OCI-LY7 (cell line): ENCODE results near the gene PXN. TPM values are rescaled to one million over a fixed set of nuclear protein-coding genes. Genes with fewer than 3 reads are reported as not detected.
A peak's percentile ranks its signal among the peaks of the same experiment; 100 is the strongest.
"Not testable (repeated sequence)": the region's sequence is repeated elsewhere in the genome, so short reads cannot be mapped to it uniquely, and the experiment has no call there.

Experiments used
- BruUV-seq: library from RNA; stranded (reverse); fragments of 400-500 nt; replicated peaks from 2 replicates; lab custom pipeline; 2021; lab: Mats Ljungman, UMichigan
- CTCF ChIA-PET: fragments of 300-600 bp; sonication (Branson Sonifier 250); formaldehyde crosslinking; loops from one replicate; lab custom pipeline; 2022; ENCODE audit warnings: antibody characterized with exemption; ENCODE audit not compliant: unreplicated experiment; lab: Charles Lee
- POLR2A ChIA-PET: fragments of 300-600 bp; sonication (Branson Sonifier 250); formaldehyde crosslinking; loops from one replicate; lab custom pipeline; 2022; ENCODE audit warnings: antibody characterized with exemption; lab: Charles Lee
- DNase-seq: peaks from one replicate; pipeline ENCODE4 v3.0.0-alpha.2; 2015; ENCODE audit warnings: low spot score
- H2AFZ ChIP-seq: fragments of 200-600 bp; sonication (generic), shearing (Covaris generic); 2 replicates; pipeline ENCODE4 v1.6.1; 2014; ENCODE audit warnings: mild to moderate bottlenecking, antibody characterized with exemption, low read length, moderate library complexity
- H3K27ac ChIP-seq: fragments of 200-600 bp; sonication (generic); 2 replicates; pipeline ENCODE4 v1.5.1; 2014; ENCODE audit warnings: mixed run types, low read depth, mild to moderate bottlenecking, moderate library complexity, low read length, inconsistent platforms; ENCODE audit not compliant: poor library complexity, severe bottlenecking
- H3K36me3 ChIP-seq: fragments of 200-600 bp; sonication (generic); 2 replicates; pipeline ENCODE4 v1.6.1; 2014; ENCODE audit warnings: mild to moderate bottlenecking, antibody characterized with exemption, low read length, moderate library complexity, mixed read lengths; ENCODE audit not compliant: insufficient read depth
- H3K4me1 ChIP-seq: fragments of 200-600 bp; sonication (generic); 2 replicates; pipeline ENCODE4 v1.5.1; 2014; ENCODE audit warnings: mild to moderate bottlenecking, low read length; ENCODE audit not compliant: insufficient read depth, poor library complexity, severe bottlenecking
- H3K4me2 ChIP-seq: fragments of 200-600 bp; sonication (generic); 2 replicates; pipeline ENCODE4 v1.6.1; 2014; ENCODE audit warnings: mild to moderate bottlenecking, low read length
- H3K4me3 ChIP-seq: fragments of 200-600 bp; sonication (generic); 2 replicates; pipeline ENCODE4 v1.5.1; 2014; ENCODE audit warnings: mild to moderate bottlenecking, low read depth, low read length; ENCODE audit not compliant: poor library complexity, severe bottlenecking
- H3K79me2 ChIP-seq: fragments of 200-600 bp; sonication (generic); 2 replicates; pipeline ENCODE4 v1.6.1; 2016; ENCODE audit warnings: low read depth, mild to moderate bottlenecking, low read length, moderate library complexity, mixed read lengths; ENCODE audit not compliant: insufficient read depth
- H3K9me2 ChIP-seq: fragments of 200-600 bp; sonication (generic); 2 replicates; pipeline ENCODE4 v1.6.1; 2016; ENCODE audit warnings: mild to moderate bottlenecking, low read length, mixed read lengths; ENCODE audit not compliant: insufficient read depth
- H3K9me3 ChIP-seq: fragments of 200-600 bp; sonication (generic); 2 replicates; pipeline ENCODE4 v1.6.1; 2014; ENCODE audit warnings: mild to moderate bottlenecking, mixed run types, low read length, mixed read lengths
- H4K20me1 ChIP-seq: fragments of 200-600 bp; sonication (generic); 2 replicates; pipeline ENCODE4 v1.6.1; 2014; ENCODE audit warnings: mild to moderate bottlenecking, antibody characterized with exemption, low read length, moderate library complexity, mixed read lengths; ENCODE audit not compliant: insufficient read depth
- CTCF ChIP-seq: fragments of 200-600 bp; sonication (generic); conservative IDR thresholded peaks from 2 replicates; pipeline ENCODE4 v1.5.1; 2014; ENCODE audit warnings: mild to moderate bottlenecking, antibody characterized with exemption, low read length, moderate library complexity, mixed read lengths
- EZH2phosphoT487 ChIP-seq: fragments of 200-600 bp; sonication (generic); IDR thresholded peaks from 2 replicates; pipeline ENCODE4 v1.6.1; 2018; ENCODE audit warnings: low read depth, borderline replicate concordance, mild to moderate bottlenecking, mixed run types, antibody characterized with exemption, low read length, moderate library complexity, mixed read lengths
- intact Hi-C: fragments of 100-400 bp; cut with micrococcal nuclease; formaldehyde crosslinking; loops from one replicate; pipeline ENCODE4 v1.10.0; 2022; ENCODE audit not compliant: unreplicated experiment
- total RNA-seq, 2 experiments: library from RNA; depleted of rRNA in 1 of 2; stranded (reverse); fragments of >200 nt in 1 of 2; shearing (Covaris generic) in 1 of 2; gene quantifications; 2 replicates each; pipeline ENCODE4 v1.2.3, GENCODE V29; 2014 to 2022

Gene PXN
- total RNA-seq, 2 experiments from 2014 or later: 8.6 to 22.9 TPM

GRCh38 chr12:120237360-120238171, 28.0 kb downstream of the PXN start:
- H4K20me1 ChIP-seq: no peaks in the 10 kb centered on the region
- TF ChIP-seq CTCF (no peak), EZH2phosphoT487 (no peak)
- intact Hi-C loops: no loop called here
- no peak overlapping the region for H3K27ac ChIP-seq
- no peak overlapping the region for H3K4me3 ChIP-seq
- H3K36me3 ChIP-seq: no peaks in the 10 kb centered on the region
- POLR2A ChIA-PET: interaction anchor here (0.5 to 1.4 kb wide), 5 partner anchors 28 to 237 kb away, joined by 3 to 5 read pairs (median 3); partner anchors contain the start of genes PXN and RPLP0
- no peaks in the 10 kb centered on the region for H3K9me2 ChIP-seq
- no peaks in the 10 kb centered on the region for H3K79me2 ChIP-seq
- no TSS peak for BruUV-seq
- CTCF ChIA-PET: no interaction called here
- H3K4me1 ChIP-seq: peaks cover 6% of the 10 kb centered on the region
- no peak overlapping the region for H2AFZ ChIP-seq
- no peaks in the 10 kb centered on the region for H3K9me3 ChIP-seq
- DNase-seq: no peak
- H3K4me2 ChIP-seq: no peak overlapping the region

DNA sequence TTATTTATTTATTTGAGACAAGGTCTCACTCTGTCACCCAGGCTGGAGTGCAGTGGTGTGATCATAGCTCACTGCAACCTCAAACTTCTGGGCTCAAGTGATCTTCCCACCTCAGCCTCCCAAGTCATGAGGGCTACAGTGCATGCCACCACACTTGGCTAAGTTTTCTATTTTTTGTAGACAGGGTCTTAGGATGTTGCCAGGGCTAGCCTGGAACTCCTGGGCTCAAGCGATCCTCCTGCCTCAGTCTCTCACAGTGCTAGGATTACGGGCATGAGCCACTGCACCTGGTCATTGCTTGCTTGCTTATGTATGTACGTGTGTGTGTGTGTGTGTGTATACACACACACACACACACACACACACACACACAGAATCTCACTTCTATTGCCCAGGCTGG, 28.7 kb downstream of the PXN start:
- H3K36me3 ChIP-seq, H3K4me2 ChIP-seq, H2AFZ ChIP-seq, intact Hi-C loops, H3K27ac ChIP-seq, H3K79me2 ChIP-seq, H3K4me1 ChIP-seq, DNase-seq, CTCF ChIA-PET, H3K9me3 ChIP-seq, H3K9me2 ChIP-seq, H3K4me3 ChIP-seq, H4K20me1 ChIP-seq, BruUV-seq: not testable (repeated sequence)
- POLR2A ChIA-PET: interaction anchor here (0.5 to 1.8 kb wide), 5 partner anchors 24 to 236 kb away, joined by 3 to 5 read pairs (median 4); partner anchors contain the start of genes PXN and RPLP0

DNA sequence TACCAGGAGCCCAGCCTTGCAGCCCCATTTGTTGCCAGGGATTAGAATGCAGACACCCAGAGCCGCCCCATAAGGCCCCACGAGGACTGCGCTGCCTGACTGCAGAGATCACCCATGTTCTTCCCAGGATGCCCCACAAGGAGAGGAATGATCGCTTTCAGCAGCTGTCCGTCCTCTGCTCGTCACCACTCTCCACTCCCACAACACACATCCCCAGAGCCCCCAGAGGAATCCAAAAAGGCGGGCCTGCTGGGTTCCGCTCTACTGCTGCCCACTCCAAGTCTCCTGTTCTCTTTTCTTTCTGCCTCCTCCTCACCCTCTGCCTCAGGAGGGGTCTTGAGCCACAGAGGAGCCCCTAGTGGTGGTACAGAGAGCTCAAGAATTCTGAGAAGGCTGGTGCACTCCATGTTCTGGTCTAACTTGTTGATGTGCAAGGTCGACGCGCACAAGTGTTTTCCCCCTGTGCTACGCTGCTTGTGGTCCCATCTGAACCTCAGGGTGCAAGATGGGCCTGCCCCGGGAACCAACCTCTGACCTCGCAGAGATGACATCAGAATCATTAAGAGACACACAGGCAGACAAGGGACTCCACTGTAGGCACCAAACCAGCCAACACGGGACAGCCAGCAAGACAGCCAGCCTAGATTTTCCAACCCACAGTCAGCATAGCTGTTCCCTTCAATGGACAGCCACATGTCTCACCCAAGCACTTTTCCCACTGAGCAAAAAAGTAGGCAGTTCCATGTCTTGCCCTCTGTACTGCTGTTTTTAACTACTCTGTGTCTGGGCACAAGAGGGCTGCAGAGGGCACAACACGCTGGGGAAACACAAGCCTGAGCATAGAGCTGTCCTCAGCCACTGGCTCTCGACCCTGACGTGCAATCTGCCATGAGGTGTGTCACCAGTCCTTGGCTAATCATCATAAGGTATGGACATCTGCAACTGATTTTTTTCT, 29.9 kb downstream of the PXN start:
- H3K27ac ChIP-seq: no peak overlapping the region

More for the DNA sequence above, 29.9 kb downstream of the PXN start:
- ChIA-PET CTCF (no interaction called here), POLR2A (interaction anchor here (1.1 to 1.8 kb wide), 4 partner anchors 13 to 34 kb away, joined by 3 to 5 read pairs (median 4); partner anchors contain the start of genes PXN and RPLP0)
- no peak overlapping the region for H2AFZ ChIP-seq
- DNase-seq: peak; percentile 31
- peaks cover 19% of the 10 kb centered on the region for H3K4me1 ChIP-seq
- H3K4me3 ChIP-seq: no peak overlapping the region
- no peaks in the 10 kb centered on the region for H3K9me3 ChIP-seq
- no peaks in the 10 kb centered on the region for H3K79me2 ChIP-seq
- H3K9me2 ChIP-seq: no peaks in the 10 kb centered on the region
- H3K4me2 ChIP-seq: no peak overlapping the region
- intact Hi-C loops: no loop called here
- no TSS peak for BruUV-seq
- H3K36me3 ChIP-seq: no peaks in the 10 kb centered on the region
- no peaks in the 10 kb centered on the region for H4K20me1 ChIP-seq
- TF ChIP-seq CTCF: peak; percentile 71
- TF ChIP-seq EZH2phosphoT487: no peak
